ENCODE data around the gene ZBTB17.
A peak's percentile ranks its signal among the peaks of the same experiment; 100 is the strongest.
"Not testable (repeated sequence)": the region's sequence is repeated elsewhere in the genome, so short reads cannot be mapped to it uniquely, and the experiment has no call there.

Gene ZBTB17

DNA sequence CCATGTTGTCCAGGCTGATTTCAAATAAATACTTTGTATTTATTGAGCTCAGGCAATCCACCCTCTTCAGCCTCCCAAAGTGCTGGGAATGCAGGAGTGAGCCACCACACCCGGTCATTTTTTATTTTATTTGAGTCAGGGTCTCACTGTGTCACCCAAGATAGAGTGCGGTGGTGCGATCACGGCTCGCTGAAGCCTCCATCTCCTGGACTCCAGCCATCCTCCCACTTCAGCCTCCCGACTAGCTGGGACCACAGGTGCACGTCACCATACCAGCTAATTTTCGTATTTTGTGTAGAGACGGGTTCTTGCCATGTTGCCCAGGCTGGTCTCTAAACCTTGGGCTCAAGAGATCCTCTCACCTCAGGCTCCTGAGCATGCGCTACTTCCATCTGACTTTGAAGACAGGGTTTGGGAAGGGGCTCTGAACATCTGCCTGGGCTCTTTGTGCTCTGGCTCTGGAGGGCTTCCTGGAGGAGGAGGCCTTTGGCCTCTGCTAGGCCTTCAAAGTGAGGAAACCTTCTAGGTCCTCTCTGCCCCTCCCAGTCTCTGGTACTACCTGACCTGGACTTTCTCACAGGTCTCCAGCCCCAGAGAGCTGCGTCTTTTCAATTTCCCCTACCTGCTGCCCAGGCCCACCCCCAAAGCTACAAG lies 36.2 kb upstream of the ZBTB17 start:
- DNase-seq = no peak

GRCh38 chr1:16010837-16011236 lies 34.9 kb upstream of the ZBTB17 start:
- no peak for DNase-seq

DNA sequence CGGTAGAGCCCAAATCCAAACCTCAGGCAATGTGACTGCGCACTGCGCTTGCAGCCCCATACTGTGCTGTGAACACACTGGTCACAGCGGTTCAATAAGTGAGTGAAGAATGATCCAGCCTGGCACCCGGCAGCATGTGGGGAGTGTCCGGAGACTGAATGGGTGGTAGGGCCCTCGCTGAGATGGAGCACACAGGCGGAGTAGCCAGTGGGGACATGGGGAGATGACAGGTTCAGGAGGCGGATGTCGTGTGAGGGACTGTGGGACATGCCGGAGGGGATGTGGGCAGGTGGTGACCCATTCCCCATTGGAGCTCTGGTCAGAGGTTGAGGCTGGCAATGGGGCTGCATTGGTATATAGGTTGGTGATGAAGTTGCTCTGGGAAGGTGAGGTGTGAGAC lies 33.8 kb upstream of the ZBTB17 start:
- no peak for DNase-seq

DNA sequence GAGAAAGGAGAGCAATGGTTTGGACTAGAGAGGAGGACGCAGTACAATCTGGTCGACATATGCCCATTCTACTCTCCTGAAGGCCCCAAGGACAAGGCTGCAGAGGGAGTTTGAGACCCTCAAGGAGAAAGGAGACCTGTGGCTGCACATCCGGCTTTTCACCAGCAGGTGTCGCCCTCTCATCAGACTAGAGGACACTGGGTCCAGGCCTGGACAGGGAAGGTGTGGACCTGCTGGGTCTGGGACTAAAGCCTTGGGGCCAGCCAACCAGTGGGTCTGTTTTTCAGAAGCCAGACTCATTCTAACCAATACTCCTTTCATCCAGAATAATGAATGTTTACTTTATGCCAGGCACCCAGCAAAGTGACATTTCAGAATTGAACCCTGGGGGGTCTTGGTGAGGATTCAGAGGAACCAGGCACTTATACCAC lies 33.1 kb upstream of the ZBTB17 start:
- DNase-seq = peak; percentile 93

DNA sequence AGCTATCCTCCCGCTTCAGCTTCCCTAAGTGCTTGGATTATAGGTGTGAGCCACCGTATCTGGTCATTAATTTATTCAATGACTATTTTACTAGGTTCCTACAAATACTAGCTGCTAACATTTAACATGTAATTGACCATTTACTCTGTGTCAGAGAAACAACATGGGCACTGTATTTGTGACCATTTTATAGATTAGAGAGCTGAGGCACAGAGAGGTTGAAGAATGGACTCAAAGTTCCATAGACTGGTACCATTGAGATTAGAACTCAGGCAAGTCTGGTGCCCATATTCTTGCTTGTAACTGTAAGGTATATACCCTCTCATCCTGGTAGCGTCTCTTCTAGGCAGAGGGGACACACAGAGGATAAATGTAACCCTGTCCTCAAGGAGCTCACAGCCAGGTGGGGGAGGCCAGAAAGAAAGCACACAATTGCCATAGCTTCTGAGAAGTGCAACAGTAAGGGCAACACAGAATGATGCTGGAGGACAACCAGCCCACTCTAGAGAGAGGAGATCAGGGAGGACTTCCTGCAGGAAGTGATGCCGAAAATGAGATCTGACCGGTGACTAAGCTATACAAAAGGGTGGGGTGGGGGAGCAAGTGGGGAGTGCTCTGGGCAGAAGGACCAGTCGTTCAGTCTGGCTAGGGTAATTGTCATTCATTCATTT lies 31.9 kb upstream of the ZBTB17 start:
- DNase-seq = no peak

DNA sequence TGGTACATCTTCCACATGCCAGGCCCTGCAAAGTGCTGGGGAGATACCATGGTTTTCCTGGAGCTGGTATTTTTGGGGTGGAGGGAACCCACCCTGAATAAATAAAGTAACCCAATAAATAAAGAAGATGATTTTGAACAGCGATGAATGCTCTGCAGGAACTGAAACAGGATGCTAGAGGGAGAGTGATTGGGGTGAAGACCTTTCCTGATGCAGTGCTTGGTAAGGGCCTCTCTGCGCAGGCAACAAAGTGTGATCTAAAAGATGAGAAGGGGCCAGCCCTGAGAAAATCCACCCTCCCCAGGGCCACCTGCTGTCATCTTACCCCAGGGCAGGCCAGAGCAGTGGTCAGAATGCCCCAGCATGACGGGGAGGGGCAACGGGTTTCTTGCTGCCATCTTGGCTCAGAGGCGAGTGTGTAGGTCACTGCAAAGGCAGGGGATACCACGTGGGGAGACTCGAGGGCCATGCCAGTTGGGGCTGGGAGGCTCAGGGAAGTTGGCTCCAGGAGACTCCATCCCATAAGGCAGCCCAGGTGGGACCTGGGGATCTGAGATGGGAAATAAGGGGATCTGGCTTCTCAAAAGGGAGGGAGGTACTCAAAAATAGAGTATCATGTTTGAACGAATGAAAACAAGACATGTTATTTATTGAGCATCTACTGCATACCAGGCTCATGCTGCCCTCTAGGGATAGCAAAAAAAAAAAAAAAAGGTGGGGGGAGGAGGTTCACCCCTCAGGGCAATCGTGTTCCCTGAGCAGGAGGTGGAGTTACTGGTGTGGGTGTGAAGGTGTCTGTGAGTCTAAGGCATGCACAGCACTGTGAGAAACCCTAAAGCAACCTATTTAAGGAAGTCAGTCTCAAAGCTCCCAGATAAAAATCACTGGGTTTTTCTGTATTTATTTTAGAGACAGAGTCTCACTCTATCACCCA lies 30.9 kb upstream of the ZBTB17 start:
- DNase-seq = no peak

- DNase-seq = no peak
Measured at GRCh38 chr1:16006010-16006409, 30.1 kb upstream of the ZBTB17 start.

GRCh38 chr1:16005597-16005996 lies 29.7 kb upstream of the ZBTB17 start:
- DNase-seq = no peak

DNA sequence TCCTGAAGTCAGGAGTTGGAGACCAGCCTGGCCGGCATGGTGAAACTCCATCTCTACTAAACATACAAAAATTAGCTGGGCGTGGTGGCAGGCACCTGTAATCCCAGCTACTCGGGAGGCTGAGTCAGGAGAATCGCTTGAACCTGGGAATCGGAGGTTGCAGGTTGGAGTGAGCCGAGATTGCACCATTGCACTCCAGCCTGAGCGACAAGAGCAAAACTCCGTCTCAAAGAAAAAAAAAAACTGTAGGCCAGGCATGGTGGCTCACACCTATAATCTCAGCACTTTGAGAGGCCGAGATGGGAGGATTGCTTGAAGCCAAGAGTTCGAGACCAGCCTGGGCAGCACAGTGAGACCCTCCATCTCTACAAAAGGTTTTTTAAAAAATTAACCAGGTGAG lies 25.4 kb upstream of the ZBTB17 start:
- DNase-seq = not testable (repeated sequence)

DNA sequence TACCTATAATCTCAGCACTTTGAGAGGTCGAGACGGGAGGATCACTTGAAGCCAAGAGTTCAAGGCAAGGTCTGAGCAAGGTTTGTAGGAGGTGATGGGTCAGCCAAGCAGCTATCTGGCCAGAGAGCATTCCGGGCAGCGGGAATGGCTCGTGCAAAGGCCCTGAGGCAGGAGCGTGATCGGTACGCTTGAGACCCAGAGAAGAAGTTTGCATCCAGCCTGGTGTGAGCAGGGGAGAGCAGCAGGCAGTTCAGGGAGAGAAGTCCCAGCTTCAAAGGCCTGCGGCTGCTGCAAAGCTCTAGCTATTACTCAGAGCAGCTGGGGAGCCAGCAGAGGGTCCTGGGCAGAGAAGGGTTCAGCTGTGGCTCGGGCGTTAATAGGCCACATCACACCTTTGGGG lies 23.0 kb upstream of the ZBTB17 start:
- DNase-seq = no peak

DNA sequence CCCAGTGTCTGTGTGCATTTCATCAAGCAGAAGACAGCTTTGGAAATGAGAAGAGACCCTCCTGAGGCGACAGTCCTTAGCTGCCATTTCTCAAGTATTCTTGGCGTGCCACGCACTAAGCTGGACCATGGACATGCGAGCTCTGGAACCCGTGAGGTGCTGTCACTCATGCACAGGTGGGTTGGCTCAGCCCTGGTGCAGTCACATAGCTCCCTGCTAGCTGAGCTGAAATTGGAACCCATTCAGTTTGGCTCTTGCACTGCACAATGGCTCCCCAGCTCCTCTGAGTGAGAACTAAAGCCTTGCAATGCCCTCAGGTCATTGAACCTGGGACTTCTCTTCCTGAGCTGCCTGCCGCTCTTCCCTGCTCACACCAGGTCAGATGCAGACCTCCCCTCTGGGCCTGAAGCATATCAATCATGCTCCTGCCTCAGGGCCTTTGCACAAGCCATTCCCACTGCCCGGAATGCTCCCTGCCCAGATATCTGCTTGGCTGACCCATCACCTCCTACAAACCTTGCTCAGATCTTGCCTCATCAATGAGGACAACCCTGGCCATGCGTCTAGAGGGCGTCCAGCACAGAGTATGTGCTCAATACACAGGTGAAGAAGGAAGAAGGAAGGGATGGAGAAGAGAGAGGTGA lies 21.9 kb upstream of the ZBTB17 start:
- DNase-seq = no peak

DNA sequence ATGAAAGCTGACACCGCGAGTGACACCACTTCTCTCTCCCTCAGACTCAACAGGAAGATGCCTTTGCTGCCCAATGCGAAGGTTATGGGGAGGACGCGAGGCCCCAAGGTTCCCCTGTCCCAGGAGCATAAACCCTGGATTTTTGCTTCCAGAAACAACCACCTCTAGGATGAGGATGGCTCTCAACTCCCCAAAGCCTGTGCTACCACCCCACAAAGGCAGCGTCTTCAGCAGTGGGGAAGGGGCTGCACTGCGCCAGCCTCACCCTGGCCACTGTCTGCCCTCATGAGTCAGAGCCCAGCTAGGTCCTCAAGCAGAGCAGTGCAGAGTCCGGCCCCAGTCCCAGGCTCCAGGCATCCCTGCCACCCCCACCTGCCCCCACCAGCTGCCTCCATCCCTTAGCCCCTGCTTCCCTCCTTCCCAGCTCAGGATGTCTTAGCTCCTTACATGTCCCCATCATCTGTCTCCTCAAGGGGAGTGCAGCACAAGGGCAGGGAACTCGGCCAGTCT lies 21.2 kb upstream of the ZBTB17 start:
- DNase-seq = no peak

DNA sequence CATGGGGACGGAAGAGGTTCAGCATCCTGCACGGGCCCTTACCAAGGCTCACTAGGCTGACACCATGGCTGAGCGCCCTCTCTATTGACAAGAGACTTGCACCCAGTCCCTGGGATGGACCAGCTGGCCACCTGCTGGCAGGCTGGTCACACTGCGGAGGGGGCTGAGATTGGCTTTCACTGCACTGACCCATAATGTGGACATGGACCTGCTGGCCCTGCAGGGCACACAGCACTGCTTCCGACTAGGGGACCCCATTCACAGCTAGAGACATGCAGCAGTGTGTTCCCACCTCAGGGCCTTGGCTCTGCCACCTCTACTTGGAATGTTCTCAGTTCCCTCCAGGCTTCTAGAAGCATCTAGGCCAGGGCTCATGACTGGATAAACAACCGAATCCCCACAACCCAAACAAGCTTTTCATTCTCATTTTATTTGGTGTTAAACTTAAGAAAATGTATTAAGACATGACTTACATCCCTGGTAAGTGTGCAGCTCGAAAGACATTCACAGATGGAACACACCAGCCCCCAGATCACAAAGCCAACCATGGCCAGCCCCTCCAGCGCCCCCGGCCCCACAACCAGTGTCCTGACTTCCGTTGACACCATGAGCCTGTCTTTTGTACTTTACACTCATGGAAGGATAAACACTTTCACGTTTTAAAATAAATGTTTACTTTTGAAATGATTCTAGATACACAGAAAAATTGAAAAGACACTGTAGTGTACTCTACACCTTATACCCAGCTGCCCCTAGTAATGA lies 18.9 kb upstream of the ZBTB17 start:
- DNase-seq = peak; percentile 73

DNA sequence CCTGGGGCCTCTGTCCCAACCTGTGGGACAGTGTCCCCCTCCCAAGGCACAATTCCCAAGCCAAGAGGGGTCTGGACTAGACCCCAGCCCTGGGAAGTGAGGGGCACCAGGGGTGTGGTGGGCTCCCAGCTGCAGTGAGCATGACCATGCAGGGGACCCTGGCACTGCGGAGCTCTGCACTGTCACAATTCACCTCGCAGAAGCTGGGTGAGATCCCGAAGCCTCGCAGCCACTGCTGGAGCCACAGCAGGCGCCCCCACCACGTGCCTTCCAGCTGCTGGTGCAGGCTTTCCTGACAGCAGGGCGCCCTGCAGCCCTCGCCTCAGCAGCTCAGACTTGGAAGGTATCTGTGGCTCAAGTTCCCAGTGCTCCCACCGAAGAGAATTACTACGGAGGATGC lies 18.2 kb upstream of the ZBTB17 start:
- no peak for DNase-seq

DNA sequence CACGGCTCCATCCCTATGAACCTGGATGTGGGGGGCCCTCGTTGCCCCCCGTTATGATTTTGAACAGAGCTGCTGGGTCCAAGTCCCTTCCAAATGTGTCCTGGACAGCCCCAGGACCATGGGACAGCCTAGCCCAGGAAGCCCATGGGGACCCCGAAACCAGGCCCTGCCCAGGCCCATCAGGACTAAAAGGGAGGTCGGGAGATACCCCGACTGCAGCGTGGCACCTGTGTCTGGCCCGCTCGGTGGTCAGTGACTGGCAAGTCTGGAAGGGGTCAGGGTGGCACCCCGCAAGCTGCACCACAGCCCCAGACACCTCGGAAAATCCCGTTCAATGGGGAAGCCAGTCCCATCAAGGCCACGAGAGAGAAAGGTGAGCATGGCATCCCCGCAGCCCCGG lies 17.8 kb upstream of the ZBTB17 start:
- no peak for DNase-seq

DNA sequence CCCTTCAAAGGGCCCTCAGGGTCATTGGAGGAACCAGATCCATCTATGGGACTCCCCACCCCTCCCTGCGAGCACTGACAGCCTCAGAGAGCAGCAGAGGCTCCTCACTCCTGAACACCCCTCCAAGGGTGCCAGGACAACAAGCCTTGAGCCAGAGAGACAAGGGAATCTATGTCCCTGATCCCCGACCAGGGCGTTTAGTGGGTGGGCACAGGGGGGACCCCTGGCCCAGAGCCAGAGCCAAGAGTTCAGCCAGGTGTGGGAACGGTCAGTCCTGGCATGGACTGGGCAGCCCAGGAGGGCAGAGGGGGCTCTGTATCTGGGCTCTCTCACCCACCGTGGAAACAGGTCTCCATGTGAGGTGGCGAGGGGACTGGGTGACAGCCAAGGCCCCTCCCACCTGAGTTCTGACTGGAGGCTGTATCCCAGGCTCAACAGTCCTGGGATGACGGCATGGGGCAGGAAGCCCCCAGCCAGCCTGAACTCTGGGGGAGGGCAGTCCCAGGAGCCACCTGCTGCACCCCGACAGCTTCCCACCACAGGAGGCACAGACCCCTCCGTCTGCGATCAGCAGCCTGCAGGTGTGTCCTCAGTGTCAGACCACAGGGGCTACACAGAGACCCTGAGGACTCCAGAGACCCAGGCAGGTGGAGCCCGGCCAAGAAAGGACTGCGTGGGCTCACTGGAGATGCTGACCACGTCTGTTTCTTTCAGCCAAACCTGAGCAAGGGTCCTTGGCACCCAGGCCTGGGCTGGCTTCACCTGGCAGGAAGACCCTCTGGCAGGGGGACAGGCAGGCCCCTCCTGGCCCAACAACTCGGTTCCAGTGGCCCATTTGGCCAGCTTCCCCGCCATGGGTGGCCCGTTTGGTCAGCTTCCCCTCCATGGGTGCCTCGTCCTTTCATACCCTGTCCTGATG lies 16.9 kb upstream of the ZBTB17 start:
- DNase-seq = no peak

DNA sequence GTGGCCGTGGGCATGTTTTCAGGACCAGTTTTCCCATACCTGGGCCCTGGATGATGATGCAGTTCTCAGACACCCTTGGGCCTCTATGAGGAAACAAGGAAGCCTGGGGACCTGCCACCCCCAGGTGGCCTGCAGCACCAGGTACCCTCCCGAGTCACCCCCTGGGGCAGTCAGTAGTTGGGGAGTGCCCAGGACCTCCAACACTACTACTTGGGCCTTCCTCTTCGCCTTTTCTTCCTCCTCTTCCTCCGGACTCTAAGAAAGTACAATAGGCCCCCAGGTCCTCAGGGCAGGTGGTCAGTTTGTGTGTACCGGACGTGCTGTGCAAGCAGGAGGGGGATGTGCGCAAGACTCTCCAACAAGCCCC lies 16.3 kb upstream of the ZBTB17 start:
- DNase-seq = no peak

DNA sequence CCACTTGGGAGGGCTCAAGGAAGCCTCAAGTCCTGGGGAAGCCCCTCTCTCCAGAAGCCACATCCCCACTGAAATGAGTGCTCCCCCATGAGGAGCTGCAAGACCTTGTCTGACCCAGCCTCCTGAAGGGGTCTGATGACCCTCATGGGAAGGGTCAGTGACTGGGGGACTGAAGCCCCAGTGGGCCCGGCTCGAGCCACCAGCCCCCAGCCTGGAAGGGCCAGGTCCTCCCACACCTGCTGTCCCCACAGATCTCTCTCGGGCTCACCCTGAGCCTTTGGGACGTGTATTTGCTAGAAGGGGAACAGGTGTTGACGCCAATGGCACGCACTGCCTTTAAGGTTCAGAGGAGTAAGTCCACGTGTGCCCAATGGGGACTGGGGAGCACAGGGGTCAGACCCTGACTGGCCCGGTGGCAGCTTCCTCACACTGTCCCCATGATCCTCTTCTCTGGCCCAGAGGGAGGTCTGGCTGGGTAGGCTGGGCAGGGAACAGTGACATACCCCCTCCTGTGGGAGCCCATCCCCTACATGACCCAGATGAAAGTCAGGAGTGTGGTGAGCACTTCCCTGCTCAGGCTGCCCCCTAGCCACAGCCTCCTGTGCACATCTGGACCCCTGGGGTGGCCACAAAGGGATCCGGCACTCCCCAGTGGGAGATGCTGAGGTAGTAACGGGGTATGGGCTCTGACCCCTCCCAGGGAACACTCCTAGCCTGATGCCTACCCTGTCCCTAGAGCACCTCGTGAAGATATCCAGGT lies 15.7 kb upstream of the ZBTB17 start:
- no peak for DNase-seq

GRCh38 chr1:15989776-15990175 lies 13.9 kb upstream of the ZBTB17 start:
- no peak for DNase-seq
